NT2/D1 (cell line): Measurements from ENCODE around the gene CPEB1.
"Not testable (repeated sequence)": the region's sequence is repeated elsewhere in the genome, so short reads cannot be mapped to it uniquely, and the experiment has no call there.

Experiments used
- DNase-seq: peaks from one replicate; pipeline ENCODE4 v3.0.0-alpha.2; 2011; ENCODE audit warnings: low read depth, low spot score
- H3K27me3 ChIP-seq: 2 replicates; pipeline ENCODE4 v1.6.0; 2011; ENCODE audit warnings: mild to moderate bottlenecking; ENCODE audit not compliant: insufficient read length, insufficient read depth
- H3K36me3 ChIP-seq: 2 replicates; pipeline ENCODE4 v1.6.1; 2011; ENCODE audit warnings: mild to moderate bottlenecking, low read length, mixed read lengths; ENCODE audit not compliant: insufficient read depth, insufficient read length
- H3K4me1 ChIP-seq: 2 replicates; pipeline ENCODE4 v1.5.1; 2011; ENCODE audit not compliant: insufficient read depth, insufficient read length
- H3K4me3 ChIP-seq: 2 replicates; pipeline ENCODE4 v1.5.1; 2011; ENCODE audit warnings: low read depth; ENCODE audit not compliant: insufficient read length
- H3K9ac ChIP-seq: 2 replicates; pipeline ENCODE4 v1.6.0; 2011; ENCODE audit warnings: low read depth; ENCODE audit not compliant: insufficient read length
- H3K9me3 ChIP-seq: 2 replicates; pipeline ENCODE4 v1.5.1; 2011; ENCODE audit warnings: mild to moderate bottlenecking, low read length; ENCODE audit not compliant: insufficient read depth
- SUZ12 ChIP-seq: IDR thresholded peaks from 2 replicates; pipeline ENCODE4 v1.6.1; 2011; ENCODE audit not compliant: insufficient read length, insufficient read depth; ENCODE audit errors: extremely low read depth
- YY1 ChIP-seq: IDR thresholded peaks from 2 replicates; pipeline ENCODE4 v1.6.1; 2011; ENCODE audit not compliant: insufficient read length, insufficient read depth
- ZNF274 ChIP-seq: IDR thresholded peaks from 2 replicates; pipeline ENCODE4 v1.6.1; 2011; ENCODE audit warnings: mild to moderate bottlenecking, low read depth, low read length

The CPEB1 gene

DNA sequence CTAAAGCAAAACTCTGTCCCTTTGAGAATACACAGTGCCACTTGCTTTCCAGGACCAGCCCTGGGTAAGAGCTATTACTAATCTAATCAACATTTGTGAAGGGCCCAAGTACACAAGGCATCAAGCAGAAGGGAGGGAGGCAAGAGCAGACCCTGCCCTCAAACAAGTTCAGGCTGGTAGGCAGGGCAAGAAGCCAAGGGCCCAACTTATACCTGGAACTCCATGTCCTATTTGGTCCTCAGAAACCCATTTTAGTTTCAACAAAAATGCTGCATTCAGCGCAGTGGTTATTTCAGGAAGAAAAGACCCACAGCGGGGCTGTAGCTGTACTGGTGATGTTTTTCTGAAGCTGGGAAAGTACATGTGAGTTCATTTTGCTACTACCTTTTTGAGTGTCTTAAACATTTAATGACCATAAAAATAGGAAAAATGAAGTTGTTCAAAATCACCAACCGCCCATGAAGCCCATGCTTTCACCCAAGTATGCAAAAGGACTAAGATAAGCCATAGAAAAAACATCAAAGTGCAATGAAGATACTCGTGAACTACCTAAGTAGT lies 109.7 kb downstream of the CPEB1 start:
- Histone ChIP-seq H3K4me1 (peaks cover 6% of the 10 kb centered on the region), H3K9me3 (no peaks in the 10 kb centered on the region), H3K27me3 (no peaks in the 10 kb centered on the region), H3K9ac (peak overlapping the region; percentile 53), H3K4me3 (no peak overlapping the region), H3K36me3 (peaks cover 68% of the 10 kb centered on the region)
- TF ChIP-seq YY1, result no peak
- TF ChIP-seq ZNF274, result no peak
- no peak for TF ChIP-seq SUZ12
- no peak for DNase-seq

DNA sequence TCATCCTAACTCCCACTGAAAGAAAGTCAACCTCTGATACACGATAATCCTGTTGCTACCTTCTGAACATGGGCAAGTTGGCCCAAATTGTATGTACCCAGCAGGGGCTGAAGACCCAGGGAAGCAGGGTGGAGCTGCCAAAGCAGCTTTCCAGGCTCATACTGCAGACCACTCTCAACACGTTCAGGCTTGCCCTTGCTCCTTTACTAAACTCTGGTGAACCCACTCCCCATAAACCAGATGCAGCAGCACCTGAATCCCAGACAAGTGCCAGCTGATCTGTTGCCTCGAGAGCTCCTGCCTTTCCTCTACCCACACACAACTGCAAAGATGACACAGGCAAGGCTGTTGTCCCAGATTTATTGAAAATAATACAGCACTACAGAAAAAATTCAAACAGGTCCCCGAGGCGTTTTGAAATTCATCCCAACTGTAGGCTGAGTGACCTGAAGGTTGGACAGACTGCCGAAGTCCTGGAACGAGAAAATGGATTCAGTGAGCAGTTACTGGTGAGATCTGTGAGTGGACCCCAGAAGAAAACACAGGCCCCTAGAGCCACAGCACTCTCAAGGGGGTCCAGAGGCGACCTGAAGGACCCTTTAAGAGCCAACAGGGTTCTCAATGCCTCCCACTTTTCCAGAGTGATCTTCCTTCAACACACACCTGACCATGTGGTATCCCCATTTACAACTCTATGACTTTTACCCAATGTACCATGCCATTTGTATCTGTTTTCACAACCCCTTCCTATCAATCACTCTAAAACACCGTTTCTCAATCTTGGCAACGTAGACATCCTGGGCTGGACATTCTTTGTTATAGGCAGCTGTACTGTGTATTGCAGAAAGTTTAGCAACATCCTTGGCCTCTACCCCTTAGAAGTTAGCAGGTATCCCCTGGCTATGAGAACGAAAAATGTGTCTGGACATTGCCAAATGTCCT lies 110.5 kb downstream of the CPEB1 start:
- Histone ChIP-seq H3K27me3 (no peaks in the 10 kb centered on the region), H3K9ac (peak overlapping the region; percentile 53), H3K36me3 (peaks cover 71% of the 10 kb centered on the region), H3K4me3 (no peak overlapping the region), H3K9me3 (no peaks in the 10 kb centered on the region), H3K4me1 (peaks cover 6% of the 10 kb centered on the region)
- TF ChIP-seq YY1 (no peak), SUZ12 (no peak), ZNF274 (no peak)
- DNase-seq, result no peak

DNA sequence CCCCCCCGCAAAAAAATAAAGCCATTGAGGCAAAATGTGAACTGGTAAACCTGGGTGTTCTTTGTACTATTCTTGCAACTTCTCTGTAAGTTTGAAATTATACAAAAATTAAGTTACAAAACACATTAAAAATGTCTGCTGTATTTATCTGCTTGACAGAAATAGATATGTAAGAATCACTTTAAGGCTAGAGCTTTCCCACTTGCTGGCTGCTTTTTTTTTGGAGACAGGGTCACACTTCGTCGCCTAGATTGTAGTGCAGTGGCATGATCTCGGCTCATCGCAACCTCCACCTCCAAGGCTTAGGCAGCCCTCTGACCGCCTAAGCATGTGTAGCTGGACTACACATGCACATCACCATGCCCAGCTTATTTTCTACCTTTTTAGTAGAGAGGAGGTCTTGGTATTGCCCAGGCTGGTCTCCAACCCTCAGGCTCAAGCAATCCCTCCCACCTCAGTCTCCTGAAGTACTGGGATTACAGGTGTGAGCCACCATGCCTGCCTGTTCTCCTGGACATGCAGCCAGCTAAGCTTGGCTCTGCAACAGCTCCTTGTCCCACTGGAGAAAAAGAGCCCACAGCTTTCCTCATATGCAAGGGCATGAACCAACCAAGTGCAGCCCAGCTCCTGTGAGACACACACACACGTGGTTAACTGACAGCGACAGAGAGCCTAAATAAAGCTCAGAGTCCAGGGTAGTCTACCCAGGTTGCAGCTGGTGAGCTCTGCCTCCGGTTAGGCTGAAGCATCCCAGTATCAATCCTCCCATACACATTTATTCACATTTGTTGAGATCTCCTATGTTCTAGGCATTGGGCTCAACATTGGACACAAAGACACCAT lies 111.4 kb downstream of the CPEB1 start:
- TF ChIP-seq YY1 (no peak), ZNF274 (no peak), SUZ12 (no peak)
- no peaks in the 10 kb centered on the region for H3K27me3 ChIP-seq
- DNase-seq, result no peak
- peaks cover 9% of the 10 kb centered on the region for H3K4me1 ChIP-seq
- H3K9ac ChIP-seq, result no peak overlapping the region
- peaks cover 71% of the 10 kb centered on the region for H3K36me3 ChIP-seq
- H3K4me3 ChIP-seq, result no peak overlapping the region
- no peaks in the 10 kb centered on the region for H3K9me3 ChIP-seq

DNA sequence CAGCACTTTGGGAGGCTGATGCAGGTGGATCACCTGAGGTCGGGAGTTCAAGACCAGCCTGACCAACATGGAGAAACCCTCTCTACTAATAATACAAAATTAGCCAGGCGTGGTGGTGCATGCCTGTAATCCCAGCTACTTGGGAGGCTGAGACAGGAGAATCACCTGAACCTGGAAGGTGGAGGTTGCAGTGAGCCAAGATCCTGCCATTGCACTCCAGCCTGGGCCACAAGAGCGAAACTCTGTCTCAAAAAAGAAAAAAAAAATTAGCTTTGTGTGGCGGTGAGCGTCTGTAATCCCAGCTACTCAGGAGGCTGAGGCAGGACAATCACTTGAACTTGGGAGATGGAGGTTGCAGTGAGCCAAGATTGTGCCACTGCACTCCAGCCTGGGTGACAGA lies 112.0 kb downstream of the CPEB1 start:
- H3K27me3 ChIP-seq, H3K4me1 ChIP-seq, H3K9me3 ChIP-seq, DNase-seq, H3K4me3 ChIP-seq, H3K9ac ChIP-seq: not testable (repeated sequence)
- peaks cover 71% of the 10 kb centered on the region for H3K36me3 ChIP-seq

DNA sequence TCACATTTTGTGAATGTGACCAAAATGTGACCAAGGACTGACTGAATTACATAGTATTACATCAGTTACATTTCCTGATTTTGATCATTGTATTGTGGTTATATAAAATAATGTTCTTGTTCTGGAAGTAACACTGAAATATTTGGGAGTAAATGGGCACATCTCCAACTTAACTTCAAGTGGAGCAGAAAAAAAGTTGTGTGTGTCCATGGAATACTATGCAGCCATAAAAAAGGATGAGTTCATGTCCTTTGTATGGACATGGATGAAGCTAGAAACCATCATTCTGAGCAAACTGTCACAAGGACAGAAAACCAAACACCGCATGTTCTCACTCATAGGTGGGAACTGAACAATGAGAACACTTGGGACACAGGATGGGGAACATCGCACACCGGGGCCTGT lies 112.7 kb downstream of the CPEB1 start:
- H3K36me3 ChIP-seq, result peaks cover 65% of the 10 kb centered on the region
- H3K27me3 ChIP-seq, DNase-seq: not testable (repeated sequence)

DNA sequence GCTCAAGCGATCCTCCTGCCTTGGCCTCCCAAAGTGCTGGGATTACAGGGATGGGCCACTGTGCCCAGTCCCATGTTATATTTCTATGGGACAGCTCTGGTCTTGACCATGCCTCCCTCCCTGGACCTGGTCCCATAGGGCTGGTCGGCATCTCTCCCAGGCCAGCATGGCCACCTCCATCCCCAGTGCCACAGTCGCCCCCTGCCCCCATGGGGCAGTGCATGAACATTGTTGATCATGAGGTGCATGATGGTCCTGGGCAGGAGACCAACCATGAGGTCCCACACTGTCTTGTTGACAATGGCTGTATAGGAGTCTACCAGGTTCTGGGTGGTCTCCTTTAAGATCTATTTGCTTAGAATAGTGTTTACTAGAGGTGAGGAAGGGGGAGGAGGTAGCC lies 113.4 kb downstream of the CPEB1 start:
- no peak for TF ChIP-seq YY1
- no peak for TF ChIP-seq ZNF274
- TF ChIP-seq SUZ12, result no peak
- peaks cover 59% of the 10 kb centered on the region for H3K36me3 ChIP-seq
- H3K9ac ChIP-seq, result no peak overlapping the region
- no peaks in the 10 kb centered on the region for H3K27me3 ChIP-seq
- peaks cover 9% of the 10 kb centered on the region for H3K4me1 ChIP-seq
- DNase-seq, result no peak
- H3K9me3 ChIP-seq, result no peaks in the 10 kb centered on the region
- no peak overlapping the region for H3K4me3 ChIP-seq

More for the DNA sequence above, 112.7 kb downstream of the CPEB1 start:
- not testable (repeated sequence) for H3K9ac ChIP-seq, H3K9me3 ChIP-seq, H3K4me3 ChIP-seq, H3K4me1 ChIP-seq

DNA sequence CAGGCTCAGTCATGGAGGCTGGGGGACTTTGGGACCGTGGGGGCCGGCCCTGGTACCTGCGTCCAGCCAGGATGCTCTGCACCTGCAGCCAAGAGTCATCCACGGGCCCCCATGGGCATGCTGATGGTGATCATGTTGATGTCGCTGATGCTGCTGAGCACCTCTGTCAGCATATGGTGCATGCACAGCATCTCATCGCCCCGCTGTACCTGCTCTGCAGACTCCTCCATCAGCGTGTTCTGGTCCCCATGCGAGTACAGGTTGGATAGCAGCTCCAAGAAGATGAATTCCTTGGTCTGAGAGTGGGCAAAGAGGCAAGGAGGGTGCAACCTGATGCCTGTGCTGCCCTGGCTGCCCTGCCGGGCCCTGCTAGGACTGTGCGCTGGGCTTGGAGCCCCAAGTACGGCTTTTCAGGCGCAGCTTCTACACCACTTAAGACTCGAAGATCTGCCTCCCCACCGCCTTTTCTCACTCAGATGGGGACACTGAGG lies 114.1 kb downstream of the CPEB1 start:
- no peak for DNase-seq
- Histone ChIP-seq H3K4me3 (no peak overlapping the region), H3K4me1 (peaks cover 8% of the 10 kb centered on the region), H3K9me3 (no peaks in the 10 kb centered on the region), H3K27me3 (no peaks in the 10 kb centered on the region), H3K9ac (no peak overlapping the region), H3K36me3 (peaks cover 52% of the 10 kb centered on the region)
- TF ChIP-seq ZNF274 (no peak), SUZ12 (no peak), YY1 (no peak)
